Neural cell (in vitro differentiated cells): ENCODE data around the gene HEPACAM2. TPM values are rescaled to one million over a fixed set of nuclear protein-coding genes. Genes with fewer than 3 reads are reported as not detected.
A peak's percentile ranks its signal among the peaks of the same experiment; 100 is the strongest.

Experiments
- H2AFZ ChIP-seq: fragments of 200-600, 300-800 bp; sonication (generic), shearing (Covaris generic); 2 replicates; pipeline ENCODE4 v1.6.0; 2014; ENCODE audit warnings: low read depth, mild to moderate bottlenecking, antibody characterized with exemption, low read length, moderate library complexity
- H3F3A ChIP-seq: fragments of 200-600 bp; shearing (Covaris generic); 2 replicates; pipeline ENCODE4 v1.6.1; 2016; ENCODE audit warnings: mild to moderate bottlenecking, moderate library complexity, mixed read lengths, antibody characterized with exemption, low read length; ENCODE audit not compliant: insufficient read depth, poor library complexity, severe bottlenecking
- H3K27ac ChIP-seq: fragments of 200-600, 300-800 bp; sonication (generic), shearing (Covaris generic); 2 replicates; pipeline ENCODE4 v1.5.1; 2014; ENCODE audit warnings: mild to moderate bottlenecking, low read length, moderate library complexity
- H3K27me3 ChIP-seq: fragments of 300-800, 200-600 bp; sonication (generic), shearing (Covaris generic); 2 replicates; pipeline ENCODE4 v1.6.0; 2014; ENCODE audit warnings: mild to moderate bottlenecking, low read depth, low read length, moderate library complexity; ENCODE audit not compliant: insufficient read depth
- H3K36me3 ChIP-seq: fragments of 300-800, 200-600 bp; sonication (generic), shearing (Covaris generic); 2 replicates; pipeline ENCODE4 v1.5.1; 2014; ENCODE audit warnings: mild to moderate bottlenecking, antibody characterized with exemption, low read length, moderate library complexity; ENCODE audit not compliant: insufficient read depth
- H3K4me2 ChIP-seq: fragments of 300-800, 200-600 bp; sonication (generic), shearing (Covaris generic); 2 replicates; pipeline ENCODE4 v1.6.0; 2014; ENCODE audit warnings: mild to moderate bottlenecking, low read length
- H3K4me3 ChIP-seq: fragments of 300-800, 200-600 bp; sonication (generic), shearing (Covaris generic); 2 replicates; pipeline ENCODE4 v1.5.1; 2014; ENCODE audit warnings: mild to moderate bottlenecking, low read length, moderate library complexity
- H3K79me2 ChIP-seq: fragments of 200-600 bp; shearing (Covaris generic); replicated peaks from 2 replicates; pipeline ENCODE4 v1.6.0; 2014; ENCODE audit warnings: mild to moderate bottlenecking, low read length, moderate library complexity; ENCODE audit not compliant: insufficient read depth
- H3K9ac ChIP-seq: fragments of 300-800, 200-600 bp; sonication (generic), shearing (Covaris generic); 2 replicates; pipeline ENCODE4 v1.6.1; 2016; ENCODE audit warnings: mild to moderate bottlenecking, low read length, mixed read lengths
- H3K9me2 ChIP-seq: fragments of 200-600 bp; shearing (Covaris generic); 2 replicates; pipeline ENCODE4 v1.6.1; 2016; ENCODE audit warnings: mild to moderate bottlenecking, low read length, mixed read lengths; ENCODE audit not compliant: insufficient read depth
- H3K9me3 ChIP-seq: fragments of 200-600, 300-800 bp; sonication (generic), shearing (Covaris generic); 2 replicates; pipeline ENCODE4 v1.6.1; 2016; ENCODE audit warnings: mild to moderate bottlenecking, mixed run types, low read length, moderate library complexity, mixed read lengths
- H4K20me1 ChIP-seq: fragments of 200-600 bp; shearing (Covaris generic); 2 replicates; pipeline ENCODE4 v1.6.1; 2016; ENCODE audit warnings: mild to moderate bottlenecking, mixed run types; ENCODE audit not compliant: insufficient read depth
- EP300 ChIP-seq: fragments of 450-650 bp; conservative IDR thresholded peaks from 2 replicates; pipeline ENCODE4 v1.6.1; 2014; ENCODE audit warnings: antibody characterized with exemption, mild to moderate bottlenecking, moderate library complexity; ENCODE audit not compliant: poor library complexity, severe bottlenecking
- EZH2 ChIP-seq: fragments of 200-600, 300-800 bp; shearing (Covaris generic), sonication (generic); IDR thresholded peaks from 2 replicates; pipeline ENCODE4 v1.6.1; 2014; ENCODE audit warnings: antibody characterized with exemption, low read length, borderline replicate concordance, mild to moderate bottlenecking; ENCODE audit not compliant: insufficient read depth, poor library complexity, severe bottlenecking
- MXI1 ChIP-seq: fragments of 450-650 bp; conservative IDR thresholded peaks from 2 replicates; pipeline ENCODE4 v1.6.1; 2014; ENCODE audit warnings: antibody characterized with exemption, mild to moderate bottlenecking; ENCODE audit not compliant: poor library complexity, severe bottlenecking
- POLR2AphosphoS5 ChIP-seq: IDR thresholded peaks from 2 replicates; pipeline ENCODE4 v1.6.1; 2012
- RAD21 ChIP-seq: fragments of 450-650 bp; conservative IDR thresholded peaks from 2 replicates; pipeline ENCODE4 v1.6.1; 2014; ENCODE audit warnings: antibody characterized with exemption, mild to moderate bottlenecking, moderate library complexity
- SMC3 ChIP-seq: fragments of 450-650 bp; conservative IDR thresholded peaks from 2 replicates; pipeline ENCODE4 v1.6.1; 2014; ENCODE audit warnings: antibody characterized with exemption, mild to moderate bottlenecking, moderate library complexity; ENCODE audit not compliant: poor library complexity
- TAF1 ChIP-seq: IDR thresholded peaks from 2 replicates; pipeline ENCODE4 v1.6.1; 2012; ENCODE audit warnings: low read depth
- polyA plus RNA-seq: library from polyadenylated mRNA; depleted of rRNA; stranded (reverse); fragments of >200 nt; gene quantifications from 2 replicates; pipeline ENCODE4 v1.2.3, GENCODE V29; 2014
- TF ChIP-seq, protein P1 (sequence below): IDR thresholded peaks from 2 replicates; pipeline ENCODE4 v1.6.1; 2012; ENCODE audit warnings: borderline replicate concordance
- TF ChIP-seq, protein P2 (sequence below): fragments of 450-650 bp; IDR thresholded peaks from 2 replicates; pipeline ENCODE4 v1.5.1; 2014; ENCODE audit warnings: antibody characterized with exemption, mild to moderate bottlenecking, moderate library complexity; ENCODE audit not compliant: poor library complexity, severe bottlenecking

Gene HEPACAM2
- polyA plus RNA-seq, 1 donor from 2014 or later, result 0.35 TPM

DNA sequence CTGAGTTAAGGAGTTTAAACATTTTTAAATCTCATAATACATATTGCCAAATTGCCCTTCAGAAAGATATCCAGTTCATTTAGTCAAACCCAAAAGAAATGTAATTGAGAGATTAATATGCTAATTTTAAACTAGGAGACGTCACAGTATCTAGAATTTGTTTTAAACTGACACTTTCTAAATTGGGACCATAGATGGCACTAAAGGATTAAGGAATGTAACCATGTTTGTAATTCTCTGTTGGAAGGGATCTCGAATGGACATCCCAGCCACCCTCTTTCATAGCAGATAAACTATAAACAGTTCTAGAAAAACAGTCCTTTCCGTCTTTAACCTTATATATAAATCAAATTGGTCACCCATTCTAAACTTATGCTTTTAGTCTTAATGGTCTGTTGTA, 48.1 kb downstream of the HEPACAM2 start:
- H3K9ac ChIP-seq, result no peak overlapping the region
- no peaks in the 10 kb centered on the region for H3F3A ChIP-seq
- H3K4me2 ChIP-seq, result no peak overlapping the region
- no peaks in the 10 kb centered on the region for H3K79me2 ChIP-seq
- H2AFZ ChIP-seq, result no peak overlapping the region
- H3K9me3 ChIP-seq, result no peaks in the 10 kb centered on the region
- TF ChIP-seq, protein P1, sequence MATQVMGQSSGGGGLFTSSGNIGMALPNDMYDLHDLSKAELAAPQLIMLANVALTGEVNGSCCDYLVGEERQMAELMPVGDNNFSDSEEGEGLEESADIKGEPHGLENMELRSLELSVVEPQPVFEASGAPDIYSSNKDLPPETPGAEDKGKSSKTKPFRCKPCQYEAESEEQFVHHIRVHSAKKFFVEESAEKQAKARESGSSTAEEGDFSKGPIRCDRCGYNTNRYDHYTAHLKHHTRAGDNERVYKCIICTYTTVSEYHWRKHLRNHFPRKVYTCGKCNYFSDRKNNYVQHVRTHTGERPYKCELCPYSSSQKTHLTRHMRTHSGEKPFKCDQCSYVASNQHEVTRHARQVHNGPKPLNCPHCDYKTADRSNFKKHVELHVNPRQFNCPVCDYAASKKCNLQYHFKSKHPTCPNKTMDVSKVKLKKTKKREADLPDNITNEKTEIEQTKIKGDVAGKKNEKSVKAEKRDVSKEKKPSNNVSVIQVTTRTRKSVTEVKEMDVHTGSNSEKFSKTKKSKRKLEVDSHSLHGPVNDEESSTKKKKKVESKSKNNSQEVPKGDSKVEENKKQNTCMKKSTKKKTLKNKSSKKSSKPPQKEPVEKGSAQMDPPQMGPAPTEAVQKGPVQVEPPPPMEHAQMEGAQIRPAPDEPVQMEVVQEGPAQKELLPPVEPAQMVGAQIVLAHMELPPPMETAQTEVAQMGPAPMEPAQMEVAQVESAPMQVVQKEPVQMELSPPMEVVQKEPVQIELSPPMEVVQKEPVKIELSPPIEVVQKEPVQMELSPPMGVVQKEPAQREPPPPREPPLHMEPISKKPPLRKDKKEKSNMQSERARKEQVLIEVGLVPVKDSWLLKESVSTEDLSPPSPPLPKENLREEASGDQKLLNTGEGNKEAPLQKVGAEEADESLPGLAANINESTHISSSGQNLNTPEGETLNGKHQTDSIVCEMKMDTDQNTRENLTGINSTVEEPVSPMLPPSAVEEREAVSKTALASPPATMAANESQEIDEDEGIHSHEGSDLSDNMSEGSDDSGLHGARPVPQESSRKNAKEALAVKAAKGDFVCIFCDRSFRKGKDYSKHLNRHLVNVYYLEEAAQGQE, result no peak
- TF ChIP-seq, protein P2, sequence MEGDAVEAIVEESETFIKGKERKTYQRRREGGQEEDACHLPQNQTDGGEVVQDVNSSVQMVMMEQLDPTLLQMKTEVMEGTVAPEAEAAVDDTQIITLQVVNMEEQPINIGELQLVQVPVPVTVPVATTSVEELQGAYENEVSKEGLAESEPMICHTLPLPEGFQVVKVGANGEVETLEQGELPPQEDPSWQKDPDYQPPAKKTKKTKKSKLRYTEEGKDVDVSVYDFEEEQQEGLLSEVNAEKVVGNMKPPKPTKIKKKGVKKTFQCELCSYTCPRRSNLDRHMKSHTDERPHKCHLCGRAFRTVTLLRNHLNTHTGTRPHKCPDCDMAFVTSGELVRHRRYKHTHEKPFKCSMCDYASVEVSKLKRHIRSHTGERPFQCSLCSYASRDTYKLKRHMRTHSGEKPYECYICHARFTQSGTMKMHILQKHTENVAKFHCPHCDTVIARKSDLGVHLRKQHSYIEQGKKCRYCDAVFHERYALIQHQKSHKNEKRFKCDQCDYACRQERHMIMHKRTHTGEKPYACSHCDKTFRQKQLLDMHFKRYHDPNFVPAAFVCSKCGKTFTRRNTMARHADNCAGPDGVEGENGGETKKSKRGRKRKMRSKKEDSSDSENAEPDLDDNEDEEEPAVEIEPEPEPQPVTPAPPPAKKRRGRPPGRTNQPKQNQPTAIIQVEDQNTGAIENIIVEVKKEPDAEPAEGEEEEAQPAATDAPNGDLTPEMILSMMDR, result peak; percentile 49
- TF ChIP-seq SMC3 (peak; percentile 38), RAD21 (peak; percentile 62), TAF1 (no peak)
- H3K27me3 ChIP-seq, result no peaks in the 10 kb centered on the region
- H3K9me2 ChIP-seq, result no peaks in the 10 kb centered on the region
- H4K20me1 ChIP-seq, result no peaks in the 10 kb centered on the region
- no peak overlapping the region for H3K4me3 ChIP-seq
- H3K36me3 ChIP-seq, result no peaks in the 10 kb centered on the region
- no peak overlapping the region for H3K27ac ChIP-seq

DNA sequence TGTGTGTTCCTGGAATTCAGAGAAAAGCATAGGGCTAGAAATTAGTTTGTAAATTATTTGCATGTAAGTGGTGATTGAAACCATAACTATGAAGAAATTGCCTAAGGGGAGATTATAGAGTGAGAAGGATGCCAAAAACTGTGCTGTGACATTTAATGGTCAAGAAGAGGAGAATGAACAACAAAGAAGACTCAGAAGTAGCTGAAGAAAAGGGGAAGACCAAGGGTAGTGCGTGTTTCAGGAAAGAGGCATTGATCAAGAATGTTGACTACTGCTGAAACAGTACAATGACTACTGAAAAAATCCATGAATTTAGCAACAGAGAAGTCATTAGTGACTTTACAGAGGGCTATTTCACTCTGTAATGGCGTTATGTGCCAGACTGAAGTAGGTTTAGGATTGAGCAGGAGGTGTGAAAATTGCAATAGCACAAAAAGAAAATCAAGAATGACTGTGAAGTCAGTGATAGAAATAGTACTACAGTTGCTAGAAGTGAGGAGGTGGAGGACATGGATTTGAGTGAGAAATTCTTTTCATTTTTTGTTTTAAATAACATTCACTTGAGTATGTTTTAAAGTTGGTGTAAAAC, 49.2 kb downstream of the HEPACAM2 start:
- H3K9me3 ChIP-seq, result no peaks in the 10 kb centered on the region
- no peaks in the 10 kb centered on the region for H3K27me3 ChIP-seq
- H3K9ac ChIP-seq, result no peak overlapping the region
- H3K4me2 ChIP-seq, result no peak overlapping the region
- no peak overlapping the region for H3K27ac ChIP-seq
- H2AFZ ChIP-seq, result no peak overlapping the region
- TF ChIP-seq, protein P1, result no peak
- no peak for TF ChIP-seq SMC3
- TF ChIP-seq TAF1, result no peak
- no peak for TF ChIP-seq POLR2AphosphoS5
- TF ChIP-seq EP300, result no peak
- TF ChIP-seq MXI1, result no peak
- TF ChIP-seq EZH2, result no peak
- no peak for TF ChIP-seq RAD21
- TF ChIP-seq, protein P2, result no peak
- no peaks in the 10 kb centered on the region for H3F3A ChIP-seq
- no peaks in the 10 kb centered on the region for H3K79me2 ChIP-seq
- no peaks in the 10 kb centered on the region for H4K20me1 ChIP-seq
- H3K9me2 ChIP-seq, result no peaks in the 10 kb centered on the region
- no peak overlapping the region for H3K4me3 ChIP-seq
- H3K36me3 ChIP-seq, result no peaks in the 10 kb centered on the region
